ENCODE results near the gene ERAL1. TPM values are rescaled to one million over a fixed set of nuclear protein-coding genes. Genes with fewer than 3 reads are reported as not detected.

ERAL1 gene
- total and polyA plus RNA-seq, 2 of the 13 experiments (the other 11 are each of a cell fraction or from before 2014, with no cell fraction given) = 46.9 to 72.2 TPM

- TF ChIP-seq ZSCAN25 (CRISPR knock-in tag; IDR thresholded peaks at IDR 0.05) = peak; percentile 71
- TF ChIP-seq IRX3 (CRISPR knock-in tag; IDR thresholded peaks at IDR 0.05; ENCODE audit: borderline replicate concordance, low read depth) = 0 out of 2 replicates have a peak, but pooled peaks have one; percentile 86
- no peak for TF ChIP-seq HNRNPUL1 (IDR thresholded peaks at IDR 0.05; ENCODE audit: low read depth, low read length)
- TF ChIP-seq ZKSCAN1 (IDR thresholded peaks at IDR 0.05; ENCODE audit: low read length) = peak; percentile 78
- TF ChIP-seq, protein P1, sequence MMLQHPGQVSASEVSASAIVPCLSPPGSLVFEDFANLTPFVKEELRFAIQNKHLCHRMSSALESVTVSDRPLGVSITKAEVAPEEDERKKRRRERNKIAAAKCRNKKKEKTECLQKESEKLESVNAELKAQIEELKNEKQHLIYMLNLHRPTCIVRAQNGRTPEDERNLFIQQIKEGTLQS (CRISPR knock-in tag; IDR thresholded peaks at IDR 0.05) = no peak
- TF ChIP-seq ATM (IDR thresholded peaks at IDR 0.05; ENCODE audit: borderline replicate concordance) = no peak
- no peak for TF ChIP-seq CEBPB (IDR thresholded peaks at IDR 0.05; ENCODE audit: borderline replicate concordance, low read depth, low read length)
- no peak for TF ChIP-seq NR2F2 (IDR thresholded peaks at IDR 0.05; ENCODE audit: borderline replicate concordance, low read depth)
- TF ChIP-seq SRSF1 (optimal IDR thresholded peaks at IDR 0.05; ENCODE audit: low read depth, low read length) = no peak
- no peak for TF ChIP-seq RARG (CRISPR knock-in tag; IDR thresholded peaks at IDR 0.05; ENCODE audit: low read depth)
- peak; percentile 84 for TF ChIP-seq HES4 (CRISPR knock-in tag; IDR thresholded peaks at IDR 0.05; ENCODE audit: borderline replicate concordance)
- peak; percentile 85 for TF ChIP-seq JUN (CRISPR knock-in tag; IDR thresholded peaks at IDR 0.05)
- TF ChIP-seq, protein P2, sequence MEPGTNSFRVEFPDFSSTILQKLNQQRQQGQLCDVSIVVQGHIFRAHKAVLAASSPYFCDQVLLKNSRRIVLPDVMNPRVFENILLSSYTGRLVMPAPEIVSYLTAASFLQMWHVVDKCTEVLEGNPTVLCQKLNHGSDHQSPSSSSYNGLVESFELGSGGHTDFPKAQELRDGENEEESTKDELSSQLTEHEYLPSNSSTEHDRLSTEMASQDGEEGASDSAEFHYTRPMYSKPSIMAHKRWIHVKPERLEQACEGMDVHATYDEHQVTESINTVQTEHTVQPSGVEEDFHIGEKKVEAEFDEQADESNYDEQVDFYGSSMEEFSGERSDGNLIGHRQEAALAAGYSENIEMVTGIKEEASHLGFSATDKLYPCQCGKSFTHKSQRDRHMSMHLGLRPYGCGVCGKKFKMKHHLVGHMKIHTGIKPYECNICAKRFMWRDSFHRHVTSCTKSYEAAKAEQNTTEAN (CRISPR knock-in tag; conservative IDR thresholded peaks at IDR 0.05) = peak; percentile 100
- TF ChIP-seq CSRNP2 (CRISPR knock-in tag; conservative IDR thresholded peaks at IDR 0.05; ENCODE audit: low read depth) = no peak
- TF ChIP-seq HIVEP1 (CRISPR knock-in tag; IDR thresholded peaks at IDR 0.05) = no peak
- no peak for TF ChIP-seq ZNF747 (CRISPR knock-in tag; IDR thresholded peaks at IDR 0.05; ENCODE audit: borderline replicate concordance)
- peak in 1 of 2 experiments; percentile 40; a peak in 1 of 4 replicates for TF ChIP-seq EP300 (IDR thresholded peaks at IDR 0.05; ENCODE audit: low read depth in 2 of 2, low read length in 2 of 2)
- TF ChIP-seq EP300 (CRISPR knock-in tag; IDR thresholded peaks at IDR 0.05; ENCODE audit: borderline replicate concordance) = no peak; the same call in 1 of the 2 replicates
- no peak for TF ChIP-seq U2AF1 (optimal IDR thresholded peaks at IDR 0.05; ENCODE audit: low read depth, low read length)
- TF ChIP-seq ONECUT2 (CRISPR knock-in tag; IDR thresholded peaks at IDR 0.05) = no peak
- TF ChIP-seq PCBP1 (IDR thresholded peaks at IDR 0.05; ENCODE audit: borderline replicate concordance, low read depth, low read length) = no peak
- no peak for TF ChIP-seq ZBTB8A (CRISPR knock-in tag; IDR thresholded peaks at IDR 0.05; ENCODE audit: borderline replicate concordance, low read depth)
- TF ChIP-seq BCLAF1 (IDR thresholded peaks at IDR 0.05) = no peak
Measured at GRCh38 chr17:28902819-28903545, 48.2 kb downstream of the ERAL1 start, which contains the start of gene DHRS13 (continued).

Data from HepG2 (cell line).